Smooth muscle cell (in vitro differentiated cells): ENCODE data around the gene CBLB. TPM values are rescaled to one million over a fixed set of nuclear protein-coding genes. Genes with fewer than 3 reads are reported as not detected.

Experiments used
- DNase-seq: peaks from one replicate; lab custom pipeline; 2025; ENCODE audit not compliant: unreplicated experiment; lab: John Stamatoyannopoulos, UW
- H2AFZ ChIP-seq: fragments of 200-600 bp; sonication (generic); 2 replicates; pipeline ENCODE4 v1.6.0; 2016; ENCODE audit warnings: antibody characterized with exemption, low read depth, mild to moderate bottlenecking
- H3F3A ChIP-seq: fragments of 200-600 bp; sonication (generic); 2 replicates; pipeline ENCODE4 v1.6.0; 2017; ENCODE audit warnings: antibody characterized with exemption, low read depth
- H3K27ac ChIP-seq: fragments of 200-600 bp; sonication (generic); 2 replicates; pipeline ENCODE4 v1.5.1; 2016; ENCODE audit warnings: low read depth, mild to moderate bottlenecking
- H3K27me3 ChIP-seq: fragments of 200-600 bp; sonication (generic); 2 replicates; pipeline ENCODE4 v1.6.1; 2016; ENCODE audit warnings: low read depth, mild to moderate bottlenecking
- H3K36me3 ChIP-seq: fragments of 200-600 bp; sonication (generic); 2 replicates; pipeline ENCODE4 v1.5.1; 2016; ENCODE audit warnings: low read depth
- H3K4me1 ChIP-seq: fragments of 200-600 bp; sonication (generic); 2 replicates; pipeline ENCODE4 v1.5.1; 2016; ENCODE audit warnings: low read depth
- H3K4me2 ChIP-seq: fragments of 200-600 bp; sonication (generic); 2 replicates; pipeline ENCODE4 v1.6.0; 2016; ENCODE audit warnings: mild to moderate bottlenecking
- H3K4me3 ChIP-seq: fragments of 200-600 bp; sonication (generic); 2 replicates; pipeline ENCODE4 v1.5.1; 2016; ENCODE audit warnings: mild to moderate bottlenecking
- H3K79me2 ChIP-seq: fragments of 200-600 bp; sonication (generic); 2 replicates; pipeline ENCODE4 v1.6.0; 2016; ENCODE audit warnings: low read depth, mild to moderate bottlenecking
- H3K9ac ChIP-seq: fragments of 200-600 bp; sonication (generic); 2 replicates; pipeline ENCODE4 v1.6.0; 2016; ENCODE audit warnings: low read depth
- H3K9me3 ChIP-seq: fragments of 200-600 bp; sonication (generic); replicated peaks from 2 replicates; pipeline ENCODE4 v1.5.1; 2016; ENCODE audit warnings: low read depth
- H4K20me1 ChIP-seq: fragments of 200-600 bp; sonication (generic); 2 replicates; pipeline ENCODE4 v1.6.0; 2016; ENCODE audit warnings: low read depth
- CTCF ChIP-seq: fragments of 200-600 bp; sonication (generic); IDR thresholded peaks from 2 replicates; pipeline ENCODE4 v1.5.1; 2017; ENCODE audit warnings: borderline replicate concordance, mild to moderate bottlenecking, antibody characterized with exemption; ENCODE audit not compliant: insufficient read depth, poor library complexity, severe bottlenecking
- WGBS: methylation state at CpG from one replicate; pipeline ENCODE4 v1.1.7; 2016; ENCODE audit warnings: low lambda C conversion rate; 5-methylcytosine and 5-hydroxymethylcytosine counted together
- polyA plus RNA-seq: library from polyadenylated mRNA; unstranded; fragments of >200 nt; fragmentation: Nextera tagmentation; extraction: Ambion mirVana; gene quantifications from 2 replicates; pipeline ENCODE4 v1.2.1, GENCODE V29; 2016
- total RNA-seq: library from RNA; depleted of rRNA; stranded (reverse); fragments of >200 nt; gene quantifications from 2 replicates; pipeline ENCODE4 v1.2.3, GENCODE V29; 2014

The CBLB gene
- total and polyA plus RNA-seq, 2 experiments from 2014 or later = 13.9 to 38.9 TPM

GRCh38 chr3:105773291-105773690, 95.5 kb downstream of the CBLB start:
- no peaks in the 10 kb centered on the region for H3F3A ChIP-seq
- H3K79me2 ChIP-seq = peaks cover 32% of the 10 kb centered on the region
- no peak overlapping the region for H3K4me3 ChIP-seq
- no peak overlapping the region for H3K4me2 ChIP-seq
- no peak for TF ChIP-seq CTCF
- H3K9ac ChIP-seq = no peak overlapping the region
- H3K36me3 ChIP-seq = no peaks in the 10 kb centered on the region
- no peaks in the 10 kb centered on the region for H3K27me3 ChIP-seq
- peaks cover 70% of the 10 kb centered on the region for H4K20me1 ChIP-seq
- no peaks in the 10 kb centered on the region for H3K4me1 ChIP-seq
- no peaks in the 10 kb centered on the region for H3K9me3 ChIP-seq
- 96% methylated on average over 5 of the region's 5 CpGs for WGBS
- no peak for DNase-seq
- H2AFZ ChIP-seq = no peak overlapping the region
- H3K27ac ChIP-seq = no peak overlapping the region

DNA sequence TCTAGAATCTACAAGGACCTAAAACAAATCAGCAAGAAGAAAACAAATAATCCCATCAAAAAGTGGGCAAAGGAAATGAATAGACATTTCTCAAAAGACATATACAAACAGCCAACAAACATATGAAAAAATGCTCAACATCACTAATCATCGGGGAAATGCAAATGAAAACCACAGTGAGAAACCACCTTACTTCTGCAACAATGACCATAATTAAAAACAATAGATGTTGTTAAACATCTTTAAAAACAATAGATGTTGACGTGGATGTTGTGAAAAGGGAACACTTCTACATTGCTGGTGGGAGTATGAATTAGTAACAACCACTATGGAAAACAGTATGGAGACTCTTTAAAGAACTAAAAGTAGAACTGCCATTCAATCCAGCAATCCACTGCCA, 96.2 kb downstream of the CBLB start:
- H3K4me1 ChIP-seq = peaks cover 5% of the 10 kb centered on the region
- H3K79me2 ChIP-seq = peaks cover 32% of the 10 kb centered on the region
- WGBS = 99% methylated on average over 2 of the region's 2 CpGs

DNA sequence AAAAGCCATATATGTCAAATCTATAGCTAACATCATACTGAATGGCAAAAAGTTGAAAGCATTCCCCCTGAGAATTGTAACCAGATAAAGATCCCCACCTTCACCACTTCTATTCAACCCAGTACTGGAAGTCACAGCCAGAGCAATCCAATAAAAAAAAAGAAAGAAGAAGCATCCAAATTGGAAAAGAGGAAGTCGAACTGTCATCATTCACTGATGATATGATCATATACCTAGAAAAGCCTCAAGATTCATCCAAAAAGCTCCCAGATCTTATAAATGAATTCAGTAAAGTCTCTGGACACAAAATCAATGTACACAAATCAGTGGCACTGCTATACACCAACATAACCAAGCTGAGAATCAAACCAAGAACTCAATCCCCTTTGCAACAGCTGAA, 97.4 kb downstream of the CBLB start:
- DNase-seq = no peak
- no peaks in the 10 kb centered on the region for H3K27me3 ChIP-seq
- H3K4me3 ChIP-seq = no peak overlapping the region
- no peaks in the 10 kb centered on the region for H3K9me3 ChIP-seq
- H3F3A ChIP-seq = no peaks in the 10 kb centered on the region
- TF ChIP-seq CTCF = no peak
- no peak overlapping the region for H3K9ac ChIP-seq
- H2AFZ ChIP-seq = no peak overlapping the region
- H3K36me3 ChIP-seq = no peaks in the 10 kb centered on the region
- peaks cover 33% of the 10 kb centered on the region for H3K79me2 ChIP-seq
- H4K20me1 ChIP-seq = peaks cover 73% of the 10 kb centered on the region
- 100% methylated on average over 1 of the region's 1 CpG for WGBS
- no peak overlapping the region for H3K27ac ChIP-seq
- no peak overlapping the region for H3K4me2 ChIP-seq
- H3K4me1 ChIP-seq = peaks cover 9% of the 10 kb centered on the region

More for the DNA sequence above, 96.2 kb downstream of the CBLB start:
- H3F3A ChIP-seq = no peaks in the 10 kb centered on the region
- no peak overlapping the region for H2AFZ ChIP-seq
- no peak overlapping the region for H3K4me2 ChIP-seq
- no peak for DNase-seq
- H3K27ac ChIP-seq = no peak overlapping the region
- H3K36me3 ChIP-seq = no peaks in the 10 kb centered on the region
- H3K9ac ChIP-seq = no peak overlapping the region
- TF ChIP-seq CTCF = no peak
- peaks cover 70% of the 10 kb centered on the region for H4K20me1 ChIP-seq
- no peaks in the 10 kb centered on the region for H3K27me3 ChIP-seq
- H3K9me3 ChIP-seq = no peaks in the 10 kb centered on the region
- H3K4me3 ChIP-seq = no peak overlapping the region

GRCh38 chr3:105770410-105770809, 98.4 kb downstream of the CBLB start:
- no peak for DNase-seq
- peaks cover 9% of the 10 kb centered on the region for H3K4me1 ChIP-seq
- H3K79me2 ChIP-seq = peaks cover 33% of the 10 kb centered on the region
- H3K36me3 ChIP-seq = no peaks in the 10 kb centered on the region
- no peak overlapping the region for H3K27ac ChIP-seq
- WGBS = 92% methylated on average over 4 of the region's 4 CpGs
- H3K4me2 ChIP-seq = no peak overlapping the region
- H2AFZ ChIP-seq = no peak overlapping the region
- no peak overlapping the region for H3K9ac ChIP-seq
- no peaks in the 10 kb centered on the region for H3F3A ChIP-seq
- peaks cover 78% of the 10 kb centered on the region for H4K20me1 ChIP-seq
- no peak for TF ChIP-seq CTCF
- H3K27me3 ChIP-seq = no peaks in the 10 kb centered on the region
- H3K9me3 ChIP-seq = no peaks in the 10 kb centered on the region
- no peak overlapping the region for H3K4me3 ChIP-seq
